Fibroblast of mammary gland (primary cell): ENCODE data around the gene ZC3H8.

Experiments
- DNase-seq: peaks from one replicate; pipeline ENCODE4 v3.0.0-alpha.2; 2010; ENCODE audit warnings: low read depth
- H3K4me3 ChIP-seq: 2 replicates; pipeline ENCODE4 v1.5.1; 2011; ENCODE audit warnings: low read depth, mild to moderate bottlenecking, low read length, moderate library complexity; ENCODE audit not compliant: control insufficient read depth
- TF ChIP-seq, protein P1 (sequence below): conservative IDR thresholded peaks from 2 replicates; pipeline ENCODE4 v1.5.1; 2011; ENCODE audit warnings: low read depth, low read length, inconsistent platforms; ENCODE audit not compliant: control insufficient read depth, insufficient read depth

The ZC3H8 gene

DNA sequence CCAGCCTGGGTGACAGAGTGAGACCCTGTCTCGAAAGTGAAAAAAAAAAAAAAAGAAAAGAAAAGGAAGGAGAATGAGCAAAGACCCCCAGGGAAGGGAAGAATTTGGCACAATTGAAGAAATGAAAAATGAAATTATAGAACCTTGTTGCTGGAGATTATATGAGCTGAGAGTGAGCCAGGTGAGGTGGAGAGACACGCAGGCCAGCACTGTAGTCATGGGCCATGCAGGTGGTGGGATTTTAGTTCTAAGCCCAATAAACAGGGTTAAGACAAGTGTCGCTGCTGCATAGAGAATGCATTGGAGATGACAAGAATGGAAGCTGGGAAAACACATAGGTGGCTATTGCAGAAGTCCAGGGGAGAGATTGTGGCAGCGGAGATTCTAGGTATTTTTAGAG, 84.3 kb downstream of the ZC3H8 start:
- no peak overlapping the region for H3K4me3 ChIP-seq
- DNase-seq: no peak
- TF ChIP-seq, protein P1, sequence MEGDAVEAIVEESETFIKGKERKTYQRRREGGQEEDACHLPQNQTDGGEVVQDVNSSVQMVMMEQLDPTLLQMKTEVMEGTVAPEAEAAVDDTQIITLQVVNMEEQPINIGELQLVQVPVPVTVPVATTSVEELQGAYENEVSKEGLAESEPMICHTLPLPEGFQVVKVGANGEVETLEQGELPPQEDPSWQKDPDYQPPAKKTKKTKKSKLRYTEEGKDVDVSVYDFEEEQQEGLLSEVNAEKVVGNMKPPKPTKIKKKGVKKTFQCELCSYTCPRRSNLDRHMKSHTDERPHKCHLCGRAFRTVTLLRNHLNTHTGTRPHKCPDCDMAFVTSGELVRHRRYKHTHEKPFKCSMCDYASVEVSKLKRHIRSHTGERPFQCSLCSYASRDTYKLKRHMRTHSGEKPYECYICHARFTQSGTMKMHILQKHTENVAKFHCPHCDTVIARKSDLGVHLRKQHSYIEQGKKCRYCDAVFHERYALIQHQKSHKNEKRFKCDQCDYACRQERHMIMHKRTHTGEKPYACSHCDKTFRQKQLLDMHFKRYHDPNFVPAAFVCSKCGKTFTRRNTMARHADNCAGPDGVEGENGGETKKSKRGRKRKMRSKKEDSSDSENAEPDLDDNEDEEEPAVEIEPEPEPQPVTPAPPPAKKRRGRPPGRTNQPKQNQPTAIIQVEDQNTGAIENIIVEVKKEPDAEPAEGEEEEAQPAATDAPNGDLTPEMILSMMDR: no peak

DNA sequence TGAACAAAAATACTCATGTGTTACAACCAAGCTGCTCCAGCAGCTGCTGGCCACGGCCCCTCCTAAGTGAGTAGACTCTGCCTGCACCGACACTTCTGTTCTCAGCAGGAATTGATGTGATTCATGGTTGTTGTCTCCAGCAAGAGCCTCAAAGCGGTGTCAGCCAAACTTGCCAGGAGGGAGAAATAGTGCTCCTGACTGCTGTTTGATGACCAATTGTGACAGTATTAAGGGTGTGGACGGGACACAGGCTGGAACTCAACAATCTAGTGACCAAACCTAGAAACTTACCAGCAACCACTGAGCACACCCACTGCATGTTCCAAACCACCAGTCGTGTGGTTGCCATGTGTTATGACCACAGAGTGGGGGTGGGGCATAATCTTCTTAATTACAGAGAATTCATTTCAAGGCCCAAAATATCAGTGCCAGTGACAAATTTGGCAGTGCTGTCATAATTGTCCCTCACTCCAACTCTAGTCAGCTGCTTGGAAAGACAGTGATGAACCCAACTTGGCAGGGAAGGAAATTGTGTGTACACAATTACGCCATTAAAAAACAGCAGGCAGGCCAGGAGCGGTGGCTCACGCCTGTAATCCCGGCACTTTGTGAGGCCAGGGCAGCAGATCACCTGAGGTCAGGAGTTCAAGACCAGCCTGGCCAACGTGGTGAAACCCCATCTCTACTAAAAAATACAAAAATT, 86.3 kb downstream of the ZC3H8 start:
- TF ChIP-seq, protein P1: no peak
- DNase-seq: peak; percentile 52

DNA sequence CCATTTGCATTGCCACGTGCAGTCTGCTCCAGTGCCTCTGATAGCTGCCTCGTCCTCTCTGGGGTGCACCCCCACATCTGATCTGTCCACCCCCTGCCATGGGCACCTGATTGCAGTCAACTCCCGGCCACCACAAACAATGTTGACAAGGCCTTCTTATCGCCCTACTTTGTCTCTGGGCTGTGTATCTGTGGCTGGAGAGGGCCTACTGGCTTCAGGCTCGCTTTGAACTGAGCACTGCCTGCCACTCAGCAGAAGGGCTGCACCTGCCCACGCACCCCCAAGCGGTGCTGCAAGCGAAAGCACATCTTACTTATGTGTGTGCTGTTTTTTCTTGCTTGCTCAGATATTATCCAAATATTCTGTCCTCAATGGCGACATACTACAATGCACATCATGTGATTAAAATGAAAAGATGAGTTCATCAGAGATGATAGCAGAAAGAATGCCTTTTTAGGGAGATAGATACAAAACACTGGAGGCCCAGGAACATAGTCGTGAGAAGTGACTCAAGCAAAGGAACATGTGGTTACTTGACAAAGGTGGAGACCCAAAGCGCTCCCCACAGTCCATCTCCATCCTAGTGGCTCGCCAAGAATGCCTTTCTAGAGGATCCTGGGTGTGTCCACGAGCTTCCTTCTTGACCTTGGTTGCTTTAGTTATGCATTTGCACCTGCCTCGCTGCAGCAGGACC, 87.9 kb downstream of the ZC3H8 start:
- no peak for DNase-seq
- TF ChIP-seq, protein P1: no peak
- H3K4me3 ChIP-seq: no peak overlapping the region

More for the DNA sequence above, 86.3 kb downstream of the ZC3H8 start:
- no peak overlapping the region for H3K4me3 ChIP-seq

DNA sequence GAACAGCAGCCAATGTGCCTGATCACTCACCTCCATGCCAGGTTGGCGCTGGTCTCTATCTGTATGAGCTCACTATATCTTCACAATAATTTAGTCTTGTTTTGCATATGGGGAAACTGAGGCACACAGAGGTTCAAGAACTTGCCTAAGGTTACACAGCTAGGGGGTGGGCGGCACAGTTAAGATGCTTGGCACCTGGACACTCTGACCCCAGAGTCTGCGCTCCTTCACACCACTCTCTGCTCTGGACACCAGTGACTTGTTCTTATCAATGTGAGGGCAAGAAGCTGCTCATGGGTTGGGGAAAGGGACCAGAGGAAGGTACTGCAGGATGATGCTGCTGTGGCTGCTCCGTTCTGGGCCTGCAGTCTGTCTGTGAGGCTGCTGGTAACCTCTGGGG, 89.5 kb downstream of the ZC3H8 start:
- TF ChIP-seq, protein P1: no peak
- no peak overlapping the region for H3K4me3 ChIP-seq
- no peak for DNase-seq

DNA sequence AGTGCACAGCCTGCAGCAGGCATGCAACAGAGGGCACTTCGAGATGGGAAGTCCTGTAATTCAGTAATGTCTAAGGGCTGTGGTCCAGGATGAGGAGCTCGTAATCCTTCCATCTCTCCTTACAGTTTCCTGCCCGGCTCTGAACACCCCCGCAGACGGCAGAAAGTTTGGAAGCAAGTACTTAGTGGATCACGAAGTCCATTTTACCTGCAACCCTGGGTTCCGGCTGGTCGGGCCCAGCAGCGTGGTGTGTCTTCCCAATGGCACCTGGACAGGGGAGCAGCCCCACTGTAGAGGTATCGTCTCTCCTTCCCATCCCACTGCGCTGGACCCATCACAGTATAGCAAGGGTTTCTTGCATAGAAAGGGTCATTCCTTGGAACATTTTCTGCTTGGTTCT, 90.0 kb downstream of the ZC3H8 start:
- TF ChIP-seq, protein P1: no peak
- H3K4me3 ChIP-seq: no peak overlapping the region
- DNase-seq: no peak

DNA sequence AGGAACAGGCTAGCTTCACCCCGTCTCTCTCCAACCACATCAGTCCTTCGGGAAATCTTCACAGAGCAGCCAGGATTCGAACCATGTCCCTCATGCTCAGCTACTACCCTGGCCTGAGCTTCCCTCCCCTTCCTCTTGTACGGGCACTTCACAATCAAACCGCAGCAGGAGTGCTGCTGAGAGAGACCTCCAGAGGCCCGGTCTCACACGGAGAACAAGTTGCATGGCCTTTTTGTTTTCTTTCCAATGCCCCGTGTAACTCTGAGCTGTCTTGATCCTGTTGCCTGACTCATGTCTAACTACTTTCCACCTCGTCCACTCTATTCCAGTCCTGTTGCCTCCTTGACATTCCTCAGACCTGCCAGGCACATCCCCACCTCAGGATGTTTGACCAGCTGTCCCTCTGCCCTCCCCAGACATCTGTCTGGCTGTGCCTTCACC, 91.3 kb downstream of the ZC3H8 start:
- no peak overlapping the region for H3K4me3 ChIP-seq
- TF ChIP-seq, protein P1: no peak
- DNase-seq: no peak
